A172 (cell line): ENCODE results near the gene CACNA1D. TPM values are rescaled to one million over a fixed set of nuclear protein-coding genes. Genes with fewer than 3 reads are reported as not detected.
A peak's percentile ranks its signal among the peaks of the same experiment; 100 is the strongest.

ENCODE experiments used
- DNase-seq: peaks from one replicate; pipeline ENCODE4 v3.0.0-alpha.2; 2015; ENCODE audit warnings: low spot score
- total RNA-seq: library from RNA; depleted of rRNA; stranded (reverse); fragments of >200 nt; shearing (Covaris generic); gene quantifications from 2 replicates; pipeline ENCODE4 v1.2.3, GENCODE V29; 2014

The CACNA1D gene
- total RNA-seq, 1 experiment from 2014 or later: not detected

GRCh38 chr3:53748512-53749271 lies 254.3 kb downstream of the CACNA1D start:
- no peak for DNase-seq

GRCh38 chr3:53749448-53749847 lies 255.0 kb downstream of the CACNA1D start:
- no peak for DNase-seq

DNA sequence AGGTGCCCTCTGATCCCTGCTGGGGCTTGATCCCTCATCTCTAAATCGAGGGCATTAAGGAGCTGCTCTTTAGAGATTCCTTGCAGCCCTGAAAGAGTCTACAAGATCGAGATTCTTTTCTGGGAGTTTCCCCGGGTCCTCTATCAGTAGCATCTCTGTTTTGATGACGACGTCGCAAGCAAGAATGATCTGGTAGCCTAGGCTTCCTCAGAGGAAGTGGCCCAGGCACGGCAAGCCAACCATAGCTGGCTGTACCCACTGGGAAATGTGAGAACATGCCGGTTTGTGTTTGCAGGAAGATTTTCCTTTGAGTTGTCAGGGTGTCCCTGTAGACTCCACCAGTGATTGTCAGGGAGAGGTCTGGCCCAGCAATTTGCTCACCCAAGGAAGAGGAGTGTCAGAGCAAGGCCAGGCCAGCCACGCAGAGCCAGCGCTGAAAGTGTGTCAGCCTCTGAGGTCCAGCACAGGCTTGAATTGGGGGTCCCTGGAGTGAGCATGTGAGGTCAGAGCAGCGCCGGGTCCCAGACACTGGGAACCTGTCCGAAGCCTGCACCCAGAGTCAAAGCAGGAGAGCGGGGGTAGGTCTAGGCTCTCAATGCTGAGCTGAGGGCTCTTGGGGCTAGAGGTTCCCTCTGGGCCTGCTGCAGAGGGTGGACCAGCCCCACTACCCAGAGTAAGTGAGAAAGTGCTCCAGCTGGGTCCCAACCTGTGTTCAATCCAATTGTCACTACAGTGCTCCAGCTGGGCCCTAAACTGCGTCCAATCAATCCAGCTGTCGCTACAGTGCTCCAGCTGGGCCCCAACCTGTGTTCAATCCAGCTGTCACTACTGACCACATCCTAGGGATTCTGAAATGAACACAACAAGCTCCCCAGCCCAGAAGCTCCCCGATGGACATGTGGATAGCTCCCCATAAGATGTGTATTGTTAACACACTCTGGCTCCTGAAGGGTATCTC lies 256.1 kb downstream of the CACNA1D start:
- DNase-seq: no peak

GRCh38 chr3:53753518-53754183 lies 259.2 kb downstream of the CACNA1D start:
- no peak for DNase-seq

DNA sequence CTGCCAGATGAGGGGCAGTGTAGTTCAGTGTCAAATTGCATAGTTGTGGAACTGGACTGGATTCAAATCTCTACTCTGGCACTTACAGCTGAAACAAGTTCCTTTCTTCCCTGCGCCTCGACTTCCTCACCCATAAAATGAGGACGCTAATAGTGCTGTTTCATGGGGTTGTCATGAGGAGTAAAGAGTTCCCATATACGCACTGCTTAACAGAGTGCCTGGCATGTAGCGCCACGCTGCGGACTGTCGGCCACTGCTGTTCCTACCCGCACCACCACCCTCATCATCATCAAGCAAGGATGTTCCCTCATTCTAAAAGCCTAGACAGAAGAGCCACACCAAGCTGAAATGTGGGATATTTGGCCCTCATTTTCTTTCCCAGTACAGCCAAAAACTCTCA lies 259.9 kb downstream of the CACNA1D start:
- DNase-seq: no peak

DNA sequence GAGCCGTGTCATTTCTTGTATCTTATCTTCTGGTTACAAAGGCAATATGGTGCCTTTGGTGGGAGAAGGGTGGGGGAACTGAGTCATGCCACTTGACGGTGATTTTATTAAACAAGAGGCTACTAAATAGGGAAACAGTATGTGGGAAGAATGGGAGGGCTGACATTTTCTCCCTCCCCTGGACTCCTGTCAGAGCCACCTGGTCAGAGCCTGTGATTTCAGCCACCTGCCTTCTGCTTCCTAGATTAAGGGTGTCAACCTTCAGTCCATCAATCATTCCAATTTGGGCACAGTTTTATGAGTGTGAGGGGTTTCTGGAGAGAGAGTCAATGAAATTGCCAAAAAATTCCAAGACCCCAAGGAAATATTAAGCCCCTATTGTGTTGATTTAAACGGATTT lies 264.4 kb downstream of the CACNA1D start:
- DNase-seq: no peak

- no peak for DNase-seq
These were observed 268.9 kb downstream of the CACNA1D start for GRCh38 chr3:53763353-53763752.

DNA sequence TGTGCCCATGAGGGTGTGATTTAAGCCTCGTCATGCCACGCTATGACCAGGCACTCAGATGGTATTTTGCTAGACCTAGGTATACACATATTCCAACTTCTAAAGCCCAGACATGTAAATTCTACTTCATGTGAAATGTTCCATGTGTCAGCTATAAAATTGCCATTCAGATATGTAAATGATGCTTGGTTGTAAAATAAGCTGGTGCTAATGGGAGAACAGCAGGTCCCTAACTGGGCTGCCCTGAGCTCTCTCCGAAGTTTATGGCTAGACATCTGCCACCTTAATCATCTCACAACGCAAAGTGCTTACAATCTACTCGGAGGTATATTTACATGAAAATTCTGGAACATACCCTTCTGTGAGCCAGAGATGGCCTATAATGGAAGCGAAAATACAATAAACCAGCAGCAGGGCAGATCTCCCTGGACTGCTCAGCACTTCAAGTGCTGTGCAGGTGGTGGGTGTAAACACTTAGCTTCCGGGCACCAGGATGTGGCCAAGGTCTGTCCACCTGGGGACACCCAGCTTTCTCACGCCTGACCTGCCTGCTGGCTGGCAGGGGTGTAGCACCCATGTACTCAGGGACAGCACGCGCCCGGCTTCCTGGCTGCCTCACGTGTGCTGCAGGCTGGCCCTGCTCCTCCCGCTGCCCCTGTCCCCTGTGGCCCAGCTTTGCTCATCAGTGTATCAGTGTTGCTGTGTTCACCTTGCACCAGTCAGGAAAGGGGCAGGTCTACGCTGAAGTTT lies 269.8 kb downstream of the CACNA1D start:
- no peak for DNase-seq

DNA sequence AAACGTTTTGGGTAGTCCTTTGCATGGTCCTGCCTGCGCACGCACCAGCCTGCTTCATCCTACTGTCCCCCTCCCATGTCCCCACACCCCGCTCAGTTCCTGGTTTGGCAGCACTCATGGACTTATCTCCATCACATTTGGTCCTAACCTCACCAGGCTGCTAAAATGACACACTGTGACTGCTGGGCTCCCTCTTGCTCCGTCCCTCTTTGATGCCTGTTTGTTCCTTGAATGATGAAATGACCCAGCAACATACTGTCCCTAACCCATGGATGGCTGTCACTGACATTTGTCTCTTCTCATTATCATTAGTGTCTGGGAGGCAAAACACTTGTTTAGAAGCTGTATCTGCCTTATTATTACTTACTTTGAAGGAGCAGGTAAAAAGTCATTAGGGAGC lies 271.3 kb downstream of the CACNA1D start:
- DNase-seq: no peak

- DNase-seq: no peak
These were observed 272.3 kb downstream of the CACNA1D start for GRCh38 chr3:53766706-53767105.

DNA sequence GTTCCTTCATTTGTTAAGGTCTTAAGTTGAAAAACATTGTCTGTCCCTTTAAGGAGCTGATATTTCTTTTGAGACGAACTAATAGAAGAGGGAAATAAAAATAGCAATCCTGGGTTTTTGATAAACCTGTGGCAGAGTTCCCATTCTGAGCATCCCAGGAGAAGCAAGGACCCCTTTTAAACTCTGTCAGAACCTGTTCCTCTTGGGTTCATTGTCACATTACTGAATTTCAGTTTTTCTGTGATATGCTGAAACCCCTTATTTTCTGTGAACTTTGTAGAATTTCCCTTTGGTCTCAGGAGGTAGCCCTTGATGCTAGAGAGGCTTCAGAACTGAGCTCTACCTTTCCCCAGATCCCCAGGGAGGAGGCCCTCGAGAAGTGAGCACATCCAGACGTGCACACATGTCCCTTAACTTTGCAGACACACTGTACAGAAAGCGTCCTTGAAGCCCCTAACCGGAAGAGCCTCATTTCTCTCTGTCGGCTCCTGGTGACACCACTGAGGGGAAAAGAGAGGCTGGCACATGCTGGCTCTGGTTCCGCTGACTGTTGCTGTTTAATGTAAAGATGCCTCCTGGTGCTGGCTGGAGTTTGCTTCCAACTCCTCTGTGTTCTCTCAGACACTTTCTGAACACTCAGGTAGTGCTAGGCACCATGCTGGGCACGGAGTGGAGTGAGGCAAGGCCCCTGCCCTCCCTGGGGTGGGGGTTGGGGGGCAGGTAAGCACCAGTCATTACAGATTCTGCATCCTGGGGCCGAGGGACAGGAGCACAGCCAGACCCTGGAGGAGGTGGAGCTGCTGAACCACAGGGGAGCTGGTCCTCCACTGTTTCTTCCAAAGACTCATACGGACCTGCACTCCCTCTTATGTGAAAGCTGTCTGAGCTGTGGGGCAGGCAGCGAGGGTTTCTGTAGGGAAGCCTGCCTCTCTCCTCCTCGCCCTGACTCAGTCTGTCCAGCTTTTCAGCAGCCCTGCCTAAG lies 274.4 kb downstream of the CACNA1D start:
- DNase-seq: no peak

DNA sequence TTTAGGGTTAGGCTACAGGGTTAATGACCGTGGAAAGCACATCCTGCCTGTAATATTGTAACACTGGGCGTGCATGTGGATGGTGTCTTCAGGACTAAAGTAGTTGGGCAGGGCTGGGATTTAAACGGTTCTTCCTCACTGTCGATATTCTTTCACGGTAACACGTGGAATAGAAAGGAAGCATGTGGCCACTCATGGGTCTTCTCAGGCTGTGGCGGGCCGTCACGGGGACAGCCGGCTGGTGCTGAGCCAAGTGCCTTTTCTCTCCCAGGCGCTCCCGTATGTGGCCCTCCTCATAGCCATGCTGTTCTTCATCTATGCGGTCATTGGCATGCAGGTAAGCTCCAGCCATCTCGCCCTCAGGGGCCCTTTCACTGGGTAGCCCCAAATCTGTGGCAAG lies 278.2 kb downstream of the CACNA1D start:
- no peak for DNase-seq

DNA sequence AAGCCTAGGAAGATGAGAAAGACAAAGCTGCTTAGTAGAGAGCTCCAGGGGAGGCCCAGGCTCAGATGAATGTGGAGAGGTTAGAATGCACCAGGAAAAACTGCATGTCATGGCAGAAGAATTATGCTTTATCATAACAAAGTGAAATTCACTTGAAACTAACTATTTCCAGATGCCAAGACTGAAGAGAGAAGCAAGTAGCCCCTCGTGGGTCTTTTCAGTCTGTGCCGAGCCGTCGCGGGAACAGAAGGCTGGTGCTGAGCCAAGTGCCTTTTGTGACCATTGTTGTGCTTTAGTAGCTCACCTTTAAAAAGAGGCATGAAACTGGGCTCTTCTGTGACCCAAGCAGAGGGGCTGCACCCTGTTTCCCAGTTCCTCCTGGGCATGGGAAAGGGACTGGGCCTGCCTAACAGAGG lies 278.6 kb downstream of the CACNA1D start:
- no peak for DNase-seq

DNA sequence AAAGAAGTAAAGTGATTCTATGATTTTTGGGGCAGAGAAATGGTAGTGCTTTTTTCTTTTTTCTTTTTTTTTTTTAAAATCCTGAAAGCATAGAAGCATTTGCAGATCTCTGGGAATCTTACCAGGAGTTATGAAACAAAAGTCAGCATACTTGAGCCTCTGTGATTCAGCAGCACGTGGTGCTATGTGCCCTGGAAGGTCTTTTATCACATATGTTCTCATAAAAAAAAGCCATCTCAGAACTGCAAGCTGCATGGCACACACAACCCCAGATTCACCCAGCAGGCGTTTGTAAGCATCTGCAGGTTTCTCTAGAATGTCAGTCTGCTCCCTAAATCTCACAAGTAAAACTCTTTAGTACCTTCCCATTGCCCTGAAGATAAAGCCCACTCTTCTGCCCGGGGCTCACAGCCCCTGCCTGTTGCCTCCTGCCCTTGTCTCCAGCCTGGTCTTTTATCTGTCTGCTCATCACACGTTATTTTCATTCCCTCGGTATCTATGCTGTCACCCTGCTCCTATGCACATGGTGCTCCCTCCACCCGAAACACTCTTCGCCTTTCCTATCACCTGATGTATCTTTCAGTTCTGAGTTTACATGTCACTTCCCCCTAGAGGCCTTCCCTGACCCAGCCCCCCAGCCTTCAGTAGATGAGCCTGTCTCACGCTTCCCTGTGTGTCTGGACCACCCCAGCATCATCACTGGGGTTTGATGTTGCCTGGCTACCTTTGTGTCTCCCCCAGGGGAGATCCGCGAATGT lies 279.4 kb downstream of the CACNA1D start:
- peak; percentile 16 for DNase-seq

GRCh38 chr3:53774414-53774813 lies 280.0 kb downstream of the CACNA1D start:
- DNase-seq: no peak

DNA sequence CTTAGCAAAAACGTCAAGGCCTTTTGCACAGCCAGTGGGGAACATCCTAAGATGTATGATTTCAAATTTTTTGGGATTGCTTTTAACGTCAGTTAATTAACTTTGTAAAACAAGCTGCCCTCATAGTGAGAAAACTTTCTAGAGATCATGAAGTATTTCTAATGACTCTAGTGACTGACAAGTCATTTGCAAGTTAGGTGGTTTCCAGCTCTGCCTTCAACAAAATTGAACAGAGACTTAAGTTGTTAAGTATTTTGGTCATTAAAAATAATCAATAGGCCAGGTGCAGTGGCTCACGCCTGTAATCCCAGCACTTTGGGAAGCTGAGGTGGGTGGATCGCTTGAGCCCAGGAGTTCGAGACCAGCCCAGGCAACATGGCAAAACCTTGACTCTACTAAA lies 280.6 kb downstream of the CACNA1D start:
- no peak for DNase-seq

DNA sequence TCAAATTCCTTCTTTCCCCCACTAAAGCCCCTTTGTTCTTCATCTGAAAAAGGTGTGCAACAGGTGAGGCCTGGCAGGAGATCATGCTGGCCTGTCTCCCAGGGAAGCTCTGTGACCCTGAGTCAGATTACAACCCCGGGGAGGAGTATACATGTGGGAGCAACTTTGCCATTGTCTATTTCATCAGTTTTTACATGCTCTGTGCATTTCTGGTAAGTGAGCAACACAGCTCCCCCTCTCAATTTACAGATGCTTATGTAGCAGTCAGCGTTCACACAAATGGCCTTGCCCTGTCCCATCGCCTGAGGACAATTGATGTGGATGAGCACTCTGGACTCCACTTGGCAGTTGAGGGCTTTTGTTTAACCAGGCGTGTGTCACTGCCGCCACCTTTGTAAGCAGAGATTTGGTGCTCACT lies 281.4 kb downstream of the CACNA1D start:
- DNase-seq: no peak

DNA sequence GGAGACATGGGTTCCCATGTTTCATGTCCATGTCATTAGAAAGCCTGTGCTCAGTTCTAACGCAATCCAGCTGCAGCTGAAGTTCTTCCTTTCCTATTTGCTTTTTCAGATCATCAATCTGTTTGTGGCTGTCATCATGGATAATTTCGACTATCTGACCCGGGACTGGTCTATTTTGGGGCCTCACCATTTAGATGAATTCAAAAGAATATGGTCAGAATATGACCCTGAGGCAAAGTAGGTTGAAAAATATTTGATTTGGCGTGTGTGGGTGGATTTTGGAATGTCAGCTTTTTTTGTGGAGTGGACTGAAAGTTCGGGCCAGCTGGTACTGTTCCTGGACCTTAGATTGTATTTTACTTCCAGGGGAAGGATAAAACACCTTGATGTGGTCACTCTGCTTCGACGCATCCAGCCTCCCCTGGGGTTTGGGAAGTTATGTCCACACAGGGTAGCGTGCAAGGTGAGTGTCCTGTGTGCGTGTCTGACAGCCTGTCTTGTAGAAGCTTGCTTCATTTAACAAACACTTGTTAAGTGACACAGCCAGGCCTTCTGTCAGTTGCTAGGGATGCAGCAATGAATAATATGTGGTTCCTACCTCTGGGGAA lies 282.2 kb downstream of the CACNA1D start:
- no peak for DNase-seq

DNA sequence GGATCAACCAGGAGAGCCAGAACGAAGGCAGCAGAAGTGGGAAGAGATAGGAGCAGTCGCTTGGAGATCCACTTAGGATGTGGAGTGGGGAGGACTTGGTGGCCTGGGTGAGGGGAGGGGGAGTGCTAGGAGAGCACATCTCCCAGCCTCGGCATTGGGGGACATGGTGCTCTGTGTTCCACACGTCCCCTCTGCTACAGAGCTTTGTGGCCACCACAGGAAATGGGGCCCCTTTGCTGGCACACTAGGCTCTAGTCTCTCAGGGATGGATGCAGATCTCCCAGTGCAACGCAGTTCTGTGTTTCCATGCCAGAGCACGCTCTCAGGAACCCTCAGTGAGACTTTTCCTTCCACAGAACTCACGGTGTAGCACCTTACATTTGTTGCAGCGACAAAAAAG lies 283.1 kb downstream of the CACNA1D start:
- no peak for DNase-seq
